Measurements from ENCODE around the gene CENPA.
"Not testable (repeated sequence)": the region's sequence is repeated elsewhere in the genome, so short reads cannot be mapped to it uniquely, and the experiment has no call there.

CENPA gene

DNA sequence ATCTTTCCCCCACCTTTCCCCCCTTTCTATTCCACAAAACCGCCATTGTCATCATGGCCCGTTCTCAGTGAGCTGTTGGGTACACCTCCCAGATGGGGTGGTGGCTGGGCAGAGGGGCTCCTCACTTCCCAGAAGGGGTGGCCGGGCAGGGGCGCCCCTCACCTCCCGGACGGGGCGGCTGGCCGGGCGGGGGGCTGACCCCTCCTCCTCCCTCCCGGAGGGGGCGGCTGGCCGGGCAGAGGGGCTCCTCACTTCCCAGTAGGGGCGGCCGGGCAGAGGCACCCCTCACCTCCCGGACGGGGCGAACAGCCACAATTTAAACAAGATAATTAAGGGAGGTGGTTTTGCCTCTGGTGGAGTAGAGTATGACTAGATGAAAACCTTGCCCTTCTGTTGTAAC, 9.3 kb downstream of the CENPA start:
- DNase-seq = not testable (repeated sequence)

DNA sequence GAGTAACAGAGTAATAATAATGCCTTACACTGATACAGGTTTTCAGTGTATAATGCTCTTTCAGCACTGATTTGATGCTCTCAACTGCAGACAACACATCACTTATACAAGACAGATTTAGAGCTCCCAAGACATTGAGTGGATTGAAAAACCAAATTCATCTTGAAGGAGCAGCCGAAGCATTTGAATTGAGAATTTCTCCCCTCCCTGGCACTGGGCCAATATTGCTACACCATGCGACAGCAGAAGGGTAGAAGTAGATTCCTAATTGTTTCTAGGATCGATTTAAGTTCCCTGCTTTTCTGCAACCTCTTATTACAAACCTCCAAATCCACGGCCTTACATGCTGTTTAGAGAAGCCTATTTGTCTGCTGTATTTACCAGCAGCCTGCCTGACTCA, 15.5 kb downstream of the CENPA start:
- DNase-seq = no peak

- no peak for DNase-seq
Observed at GRCh38 chr2:26801796-26802195, 15.9 kb downstream of the CENPA start.

- DNase-seq = no peak
Observed at GRCh38 chr2:26805241-26805676, 19.4 kb downstream of the CENPA start.

DNA sequence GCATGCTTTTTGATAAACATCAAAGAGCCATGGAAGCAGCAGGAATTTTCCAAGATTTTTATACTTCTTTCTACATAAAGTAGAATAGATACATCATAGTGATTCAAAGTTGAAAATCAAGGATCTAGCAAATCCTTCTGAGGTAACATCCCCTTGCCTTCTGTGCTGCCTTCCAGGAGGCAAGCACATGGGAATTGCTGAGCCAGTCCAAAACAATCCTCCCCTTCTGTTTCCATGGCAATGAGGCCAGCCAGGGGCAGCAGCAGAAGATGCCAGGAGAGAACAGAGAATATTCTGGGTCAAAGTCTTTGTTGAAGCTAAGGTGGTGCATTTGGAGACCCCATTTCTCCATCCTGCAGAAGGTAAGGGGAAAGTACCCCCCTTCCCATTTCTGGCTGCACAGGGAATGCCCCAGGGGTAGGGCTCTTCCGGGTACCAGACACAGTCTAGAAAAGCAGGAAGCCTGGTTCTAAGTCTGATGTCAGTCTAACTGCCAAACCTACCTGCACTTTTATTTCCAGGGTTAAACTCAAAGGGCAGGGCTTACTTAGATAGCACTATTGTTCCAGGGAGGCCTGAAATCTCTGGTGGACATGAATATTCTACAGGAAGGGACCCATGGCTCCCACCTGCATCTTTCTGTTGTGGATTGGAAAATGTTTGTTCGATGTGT, 22.1 kb downstream of the CENPA start:
- DNase-seq = no peak

- DNase-seq = no peak
Observed at GRCh38 chr2:26809211-26809610, 23.4 kb downstream of the CENPA start.

DNA sequence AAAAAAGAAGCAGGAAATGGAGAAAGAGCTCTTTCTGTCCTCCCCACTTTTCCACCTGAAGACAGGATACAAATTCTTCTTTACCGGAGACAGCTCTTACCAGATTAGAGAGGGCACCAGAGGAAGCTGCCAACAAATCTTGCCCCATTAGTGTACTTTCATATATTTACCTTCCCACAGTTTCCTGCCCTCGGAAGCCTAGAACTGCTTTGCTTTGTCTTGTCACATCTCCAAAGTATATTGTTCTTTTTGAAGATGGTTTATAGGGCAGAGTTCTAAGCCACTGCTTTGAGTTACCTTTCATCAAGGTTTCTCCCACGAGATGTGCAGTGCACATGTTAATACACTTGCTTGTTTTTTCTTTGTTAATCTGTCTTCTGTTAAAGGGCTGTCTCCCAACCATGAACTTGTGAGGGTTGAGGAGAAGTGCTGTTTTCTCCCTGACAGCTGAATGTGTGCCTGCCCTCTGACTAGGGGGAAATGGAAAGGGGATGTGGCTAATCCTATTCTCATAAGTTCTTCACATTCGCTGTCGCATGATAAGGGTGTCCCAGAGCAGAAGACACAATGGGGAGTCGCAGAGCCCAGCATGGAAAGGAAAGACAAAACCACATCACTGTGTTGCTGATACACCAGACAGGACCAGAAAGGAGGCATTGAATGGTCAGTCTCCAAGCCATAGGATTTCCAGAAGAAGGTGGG, 24.2 kb downstream of the CENPA start:
- no peak for DNase-seq

DNA sequence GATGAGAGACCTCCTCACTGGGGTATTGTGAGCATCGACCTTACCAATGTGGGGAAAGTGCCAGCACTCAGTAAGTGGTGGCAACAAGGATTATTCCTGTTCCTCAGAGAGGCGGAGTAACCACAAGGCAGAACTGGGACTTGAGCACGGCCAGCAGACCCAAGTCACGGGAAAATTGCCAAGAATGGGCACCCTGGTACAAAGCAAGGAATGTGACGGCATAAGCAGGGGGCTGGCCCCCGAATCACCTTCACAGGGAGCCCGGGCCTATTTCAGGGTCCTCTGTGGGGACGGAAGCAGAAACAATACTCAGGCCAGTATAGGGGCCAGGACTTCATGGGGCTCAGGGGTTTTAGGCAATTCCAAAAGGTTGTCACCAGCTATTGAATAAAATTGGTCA, 25.4 kb downstream of the CENPA start:
- DNase-seq = no peak

DNA sequence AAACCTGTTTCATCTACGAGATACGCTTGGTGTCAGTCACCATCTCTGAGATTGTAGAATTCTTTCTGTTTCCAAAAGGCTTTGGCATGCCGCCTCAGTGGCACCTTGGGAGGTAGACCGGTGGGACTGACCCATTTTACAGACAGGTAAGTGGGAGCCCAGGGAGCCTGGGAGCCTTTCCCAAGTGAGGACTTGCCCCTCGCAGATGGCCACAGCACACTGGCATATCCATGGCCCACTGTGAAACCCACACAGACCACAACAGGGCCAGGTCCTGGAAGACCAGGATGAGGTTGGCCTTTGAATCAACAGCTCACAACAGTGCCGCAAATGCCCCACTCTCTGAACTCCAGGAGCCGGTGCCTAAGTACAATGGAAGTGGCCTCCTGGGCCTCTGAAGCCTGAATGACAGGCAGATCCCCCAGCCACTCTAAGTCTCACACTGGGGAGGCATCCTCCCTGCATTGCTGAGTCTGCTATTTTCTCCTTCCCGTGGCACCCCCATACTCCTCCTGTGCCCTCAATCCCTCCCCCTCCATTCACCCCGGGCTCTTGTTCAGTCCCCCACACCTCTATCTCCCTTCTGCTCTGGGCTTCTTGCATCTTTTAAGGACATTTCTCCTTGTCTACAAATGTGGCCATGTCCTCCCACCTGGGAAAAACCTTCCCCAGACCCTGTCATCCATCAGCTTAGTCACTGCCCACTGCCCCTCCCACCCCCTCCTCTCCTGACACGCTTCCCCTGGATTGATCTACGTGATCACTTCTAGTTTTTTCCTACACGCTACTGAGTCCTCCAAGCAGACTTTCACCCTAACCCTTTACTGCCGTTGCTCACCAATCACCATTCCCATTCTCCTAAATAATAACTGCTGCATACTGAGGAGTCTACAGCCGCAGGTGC, 26.2 kb downstream of the CENPA start:
- no peak for DNase-seq

GRCh38 chr2:26812731-26813130, 26.9 kb downstream of the CENPA start:
- no peak for DNase-seq

DNA sequence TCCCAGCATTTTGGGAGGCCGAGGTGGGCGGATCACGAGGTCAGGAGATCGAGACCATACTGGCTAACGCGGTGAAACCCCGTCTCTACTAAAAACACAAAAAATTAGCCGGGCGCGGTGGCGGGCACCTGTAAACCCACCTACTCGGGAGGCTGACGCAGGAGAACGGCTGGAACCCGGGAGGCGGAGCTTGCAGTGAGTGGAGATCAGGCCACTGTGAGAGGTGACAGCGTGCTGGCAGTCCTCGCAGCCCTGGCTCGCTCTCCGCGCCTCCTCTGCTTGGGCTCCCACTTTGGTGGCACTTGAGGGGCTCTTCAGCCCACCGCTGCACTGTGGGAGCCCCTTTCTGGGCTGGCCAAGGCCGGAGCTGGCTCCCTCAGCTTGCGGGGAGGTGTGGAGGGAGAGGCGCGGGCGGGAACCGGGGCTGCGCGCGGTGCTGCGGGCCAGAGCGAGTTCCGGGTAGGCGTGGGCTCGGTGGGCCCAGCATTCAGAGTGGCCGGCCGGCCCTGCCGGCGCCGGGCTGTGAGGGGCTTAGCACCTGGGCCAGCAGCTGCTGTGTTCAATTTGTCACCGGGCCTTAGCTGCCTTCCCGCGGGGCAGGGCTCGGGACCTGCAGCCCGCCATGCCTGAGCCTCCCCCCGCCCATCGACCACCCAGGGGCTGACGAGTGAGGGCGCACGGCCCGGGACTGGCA, 28.4 kb downstream of the CENPA start:
- DNase-seq = not testable (repeated sequence)

- DNase-seq = no peak
Observed at GRCh38 chr2:26816893-26817292, 31.0 kb downstream of the CENPA start.

DNA sequence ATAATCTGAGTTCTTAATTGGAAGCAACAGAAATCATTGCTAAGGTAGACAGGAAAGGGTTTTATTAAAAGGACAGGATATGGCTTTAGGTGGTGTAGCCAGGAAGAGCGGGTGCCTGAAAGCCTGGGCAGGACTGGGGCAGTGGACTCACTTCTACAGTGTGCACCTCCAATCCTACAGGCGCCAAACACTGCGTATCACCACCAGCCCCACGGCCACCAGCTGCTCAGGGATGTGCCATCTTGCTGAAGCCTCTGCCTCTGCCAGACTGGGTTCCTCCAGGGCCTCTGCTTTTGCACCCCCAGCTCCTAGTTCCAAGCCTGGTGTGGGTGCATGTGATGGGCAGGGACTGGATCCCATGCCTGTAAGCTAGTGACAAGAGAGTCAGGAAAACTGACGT, 32.4 kb downstream of the CENPA start:
- no peak for DNase-seq

- no peak for DNase-seq
Observed at GRCh38 chr2:26818972-26819371, 33.1 kb downstream of the CENPA start.

GRCh38 chr2:26820932-26821331, 35.1 kb downstream of the CENPA start:
- DNase-seq = no peak

GRCh38 chr2:26822877-26823276, 37.0 kb downstream of the CENPA start:
- DNase-seq = no peak

GRCh38 chr2:26838121-26838906, 52.5 kb downstream of the CENPA start:
- no peak for DNase-seq

GRCh38 chr2:26840937-26841610, 55.2 kb downstream of the CENPA start:
- peak; percentile 14 for DNase-seq

DNA sequence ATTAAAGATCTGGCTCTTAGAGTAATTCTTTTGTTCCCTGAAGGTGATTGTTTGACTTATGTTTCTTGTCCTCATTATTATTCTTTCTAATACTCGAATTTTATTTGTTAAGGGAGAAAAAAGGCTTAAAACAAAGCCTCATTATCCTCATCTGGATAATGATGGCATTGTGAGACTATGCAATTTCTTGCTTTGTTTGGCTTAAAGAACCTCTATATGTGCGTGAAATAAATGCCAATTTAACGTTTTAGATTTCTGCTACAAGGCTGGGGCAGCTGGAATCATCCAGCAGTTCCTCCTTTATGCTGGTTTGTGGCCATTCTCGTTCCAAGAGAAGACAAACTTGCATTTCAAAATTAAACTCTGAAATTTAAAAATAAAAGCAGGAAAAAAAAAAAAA, 57.2 kb downstream of the CENPA start:
- no peak for DNase-seq

Measured in NCI-H345 (cell line).